Colonic mucosa (tissue), 4 donors: ENCODE measurements around the gene UBE2F. TPM values are rescaled to one million over a fixed set of nuclear protein-coding genes. Genes with fewer than 3 reads are reported as not detected.

Source experiments
- DNase-seq: peaks from one replicate; pipeline ENCODE4 v3.0.0-alpha.2; 2020
- H3K27ac ChIP-seq: fragments of 200-600 bp; one replicate; pipeline ENCODE4 v1.8.0; 2021
- H3K27me3 ChIP-seq: fragments of 200-600 bp; one replicate; pipeline ENCODE4 v1.8.0; 2021
- H3K36me3 ChIP-seq: fragments of 200-600 bp; one replicate; pipeline ENCODE4 v1.8.0; 2021
- H3K4me1 ChIP-seq: fragments of 200-600 bp; one replicate; pipeline ENCODE4 v1.8.0; 2021; ENCODE audit warnings: mild to moderate bottlenecking
- H3K4me3 ChIP-seq: fragments of 200-600 bp; one replicate; pipeline ENCODE4 v1.8.0; 2021
- H3K9ac ChIP-seq, 2 donors: one replicate each; pipeline ENCODE4 v1.7.0; 2013; ENCODE audit warnings: control low read depth in 2 of 2, low read depth in 2 of 2, low read length in 2 of 2
- H3K9me3 ChIP-seq: fragments of 200-600 bp; one replicate; pipeline ENCODE4 v1.8.0; 2021
- intact Hi-C: fragments of 100-400 bp; cut with DNase I; formaldehyde crosslinking; loops from one replicate; pipeline ENCODE4 v1.14.1; 2022
- total RNA-seq, 2 donors: library from RNA; stranded (reverse); fragmentation: NEBNext Ultra II Directional in 1 of 2; extraction: Animal tissue kit (Norgen Biotek cat#: 25700) in 1 of 2; gene quantifications; one replicate each; pipeline ENCODE4 v1.2.1, GENCODE V29; 2021
- TF ChIP-seq, protein P1 (sequence below): fragments of 200-600 bp; IDR thresholded peaks from one replicate; pipeline ENCODE4 v1.8.0; 2022; ENCODE audit warnings: antibody characterized with exemption, mild to moderate bottlenecking
- donor health status: healthy.
- donor health status: DM: no; HTN: no; CAD: no.
- donor health status: DM: no; HTN: no; CAD: no.

Gene UBE2F
- total RNA-seq, 2 donors from 2014 or later: 51.8 to 54.7 TPM

- intact Hi-C loops: no loop called here
- Histone ChIP-seq H3K4me3 (no peak overlapping the region), H3K4me1 (no peaks in the 10 kb centered on the region), H3K27me3 (no peaks in the 10 kb centered on the region), H3K9me3 (no peaks in the 10 kb centered on the region), H3K9ac (no peak overlapping the region), H3K36me3 (peaks cover 1% of the 10 kb centered on the region), H3K27ac (no peak overlapping the region)
- TF ChIP-seq, protein P1, sequence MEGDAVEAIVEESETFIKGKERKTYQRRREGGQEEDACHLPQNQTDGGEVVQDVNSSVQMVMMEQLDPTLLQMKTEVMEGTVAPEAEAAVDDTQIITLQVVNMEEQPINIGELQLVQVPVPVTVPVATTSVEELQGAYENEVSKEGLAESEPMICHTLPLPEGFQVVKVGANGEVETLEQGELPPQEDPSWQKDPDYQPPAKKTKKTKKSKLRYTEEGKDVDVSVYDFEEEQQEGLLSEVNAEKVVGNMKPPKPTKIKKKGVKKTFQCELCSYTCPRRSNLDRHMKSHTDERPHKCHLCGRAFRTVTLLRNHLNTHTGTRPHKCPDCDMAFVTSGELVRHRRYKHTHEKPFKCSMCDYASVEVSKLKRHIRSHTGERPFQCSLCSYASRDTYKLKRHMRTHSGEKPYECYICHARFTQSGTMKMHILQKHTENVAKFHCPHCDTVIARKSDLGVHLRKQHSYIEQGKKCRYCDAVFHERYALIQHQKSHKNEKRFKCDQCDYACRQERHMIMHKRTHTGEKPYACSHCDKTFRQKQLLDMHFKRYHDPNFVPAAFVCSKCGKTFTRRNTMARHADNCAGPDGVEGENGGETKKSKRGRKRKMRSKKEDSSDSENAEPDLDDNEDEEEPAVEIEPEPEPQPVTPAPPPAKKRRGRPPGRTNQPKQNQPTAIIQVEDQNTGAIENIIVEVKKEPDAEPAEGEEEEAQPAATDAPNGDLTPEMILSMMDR: no peak
- peak; percentile 7 for DNase-seq
These were observed 58.2 kb downstream of the UBE2F start for GRCh38 chr2:238024986-238025385.

- Histone ChIP-seq H3K36me3 (peaks cover 10% of the 10 kb centered on the region), H3K4me1 (no peaks in the 10 kb centered on the region), H3K9ac (no peak overlapping the region), H3K27me3 (no peaks in the 10 kb centered on the region), H3K4me3 (no peak overlapping the region), H3K27ac (no peak overlapping the region), H3K9me3 (no peaks in the 10 kb centered on the region)
- TF ChIP-seq, protein P1: no peak
- no peak for DNase-seq
- intact Hi-C loops: no loop called here
These were observed 59.0 kb downstream of the UBE2F start for GRCh38 chr2:238025741-238026360.

GRCh38 chr2:238027058-238027457 is 60.2 kb downstream of the UBE2F start:
- TF ChIP-seq, protein P1: no peak
- H3K36me3 ChIP-seq: peaks cover 14% of the 10 kb centered on the region
- intact Hi-C loops: no loop called here

DNA sequence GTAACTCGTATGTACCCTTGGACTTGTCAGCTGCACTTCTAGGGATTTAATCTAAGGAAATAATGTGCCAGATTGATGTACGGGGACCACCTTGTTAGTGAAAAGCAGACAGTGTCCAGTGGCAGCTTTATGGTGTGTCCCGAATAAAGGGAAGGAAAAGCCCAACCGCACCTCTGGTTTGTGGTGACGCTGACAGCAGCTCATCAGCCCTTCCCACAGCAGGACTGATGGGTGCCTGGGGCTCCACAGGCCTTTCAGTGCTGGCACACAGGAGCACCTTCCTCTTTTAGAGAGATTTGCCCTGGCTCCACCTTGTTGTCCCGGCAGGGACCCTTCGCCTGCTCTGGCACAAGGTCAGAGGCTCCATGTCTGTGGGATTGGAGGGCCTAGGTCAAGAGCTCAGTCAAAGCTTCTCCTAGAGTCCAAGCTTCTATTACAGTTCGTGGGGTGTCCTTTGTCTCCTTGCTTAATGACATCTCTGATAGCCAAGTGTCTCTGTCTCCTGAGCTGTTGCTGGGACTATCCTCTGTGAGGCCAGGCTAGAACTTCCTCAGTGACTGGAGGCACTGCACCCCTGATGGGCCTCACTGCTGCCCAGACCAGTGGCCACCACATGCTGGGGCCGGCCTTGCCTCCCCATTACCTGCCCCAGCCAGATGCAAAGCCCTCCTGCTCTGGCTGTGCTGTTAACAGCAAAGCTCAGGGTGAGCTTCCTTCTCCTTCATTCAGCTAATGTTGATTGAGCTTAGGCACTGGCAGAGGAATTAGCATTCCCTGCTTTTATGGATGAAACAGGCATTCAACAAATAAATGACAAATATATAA is 61.0 kb downstream of the UBE2F start:
- TF ChIP-seq, protein P1: no peak
- Histone ChIP-seq H3K36me3 (peaks cover 14% of the 10 kb centered on the region), H3K9ac (no peak overlapping the region), H3K4me3 (no peak overlapping the region), H3K9me3 (no peaks in the 10 kb centered on the region), H3K27me3 (no peaks in the 10 kb centered on the region), H3K27ac (no peak overlapping the region), H3K4me1 (no peaks in the 10 kb centered on the region)
- intact Hi-C loops: no loop called here
- no peak for DNase-seq

More at GRCh38 chr2:238027058-238027457, 60.2 kb downstream of the UBE2F start:
- Histone ChIP-seq H3K9me3 (no peaks in the 10 kb centered on the region), H3K9ac (no peak overlapping the region), H3K4me1 (no peaks in the 10 kb centered on the region), H3K27ac (no peak overlapping the region), H3K4me3 (no peak overlapping the region), H3K27me3 (no peaks in the 10 kb centered on the region)
- DNase-seq: no peak

GRCh38 chr2:238029853-238030252 is 63.0 kb downstream of the UBE2F start:
- Histone ChIP-seq H3K9me3 (no peaks in the 10 kb centered on the region), H3K4me3 (no peak overlapping the region), H3K27me3 (no peaks in the 10 kb centered on the region), H3K9ac (no peak overlapping the region), H3K27ac (no peak overlapping the region), H3K36me3 (peaks cover 14% of the 10 kb centered on the region), H3K4me1 (no peaks in the 10 kb centered on the region)
- intact Hi-C loops: no loop called here
- TF ChIP-seq, protein P1: no peak
- no peak for DNase-seq
